ENCODE measurements around the gene C1orf50.
A peak's percentile ranks its signal among the peaks of the same experiment; 100 is the strongest.

Gene C1orf50

DNA sequence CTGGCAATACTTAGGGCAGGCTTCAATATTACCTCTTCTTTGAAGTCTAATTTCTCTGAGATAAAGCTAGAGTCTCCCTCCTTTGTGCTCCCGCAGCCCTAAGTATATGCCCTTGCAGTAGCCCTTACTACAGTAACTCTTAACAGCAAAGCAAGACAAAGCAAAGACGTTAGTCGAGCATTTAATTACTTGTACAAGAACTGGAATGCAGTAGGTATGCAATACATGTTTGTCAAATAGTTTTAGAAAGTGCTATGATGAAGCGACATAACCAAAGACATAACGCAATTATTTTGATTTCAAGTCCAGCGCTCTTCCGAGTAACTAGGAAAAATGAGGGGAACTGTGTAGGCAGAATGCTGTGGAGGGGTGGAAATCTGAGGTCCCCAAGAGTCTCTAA is 1.8 kb upstream of the C1orf50 start:
- peak; percentile 30 for DNase-seq

DNA sequence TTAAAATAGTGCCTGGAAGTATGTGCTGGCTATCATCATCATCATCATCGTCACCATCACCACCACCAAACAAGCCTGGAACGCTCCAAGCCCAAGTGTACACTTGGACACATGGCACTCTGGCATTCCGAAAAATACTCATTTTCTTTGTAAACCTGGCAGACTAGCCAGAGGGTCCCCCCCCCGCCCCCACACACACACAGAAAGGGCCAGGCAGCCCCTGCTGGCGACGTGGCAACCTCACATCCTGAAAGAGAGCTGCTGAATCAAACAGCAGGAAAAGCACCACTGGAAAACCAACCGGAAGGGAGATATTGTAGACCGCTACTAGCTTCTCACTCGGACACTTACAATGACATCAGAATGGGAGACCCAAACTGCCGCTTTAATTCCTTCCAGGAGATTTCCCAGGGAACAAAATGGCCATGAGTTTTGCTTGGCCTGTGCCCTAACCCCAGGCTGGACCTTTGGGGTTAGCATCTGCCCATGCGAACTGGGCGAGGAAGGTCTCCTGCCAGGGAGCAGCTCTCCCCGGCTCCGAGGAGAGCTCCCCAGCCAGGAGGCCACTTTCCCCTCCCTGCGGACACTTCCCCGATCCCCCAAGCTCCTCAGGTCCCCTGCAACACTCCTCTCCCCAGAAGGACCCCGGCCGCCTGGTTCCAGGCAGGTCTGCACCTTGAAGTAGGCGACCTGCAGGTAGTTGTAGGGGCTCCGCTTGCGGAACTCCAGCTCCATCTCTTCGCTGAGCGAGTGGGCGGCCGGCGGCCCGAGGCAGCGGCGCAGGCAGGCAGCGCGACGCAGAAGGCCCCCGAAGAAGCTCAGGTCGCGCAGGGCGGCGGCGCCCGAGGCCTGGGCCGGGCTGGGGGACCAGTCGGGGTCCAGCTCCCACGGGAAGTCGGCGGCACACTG is 963 bp upstream of the C1orf50 start:
- peak; percentile 63 for DNase-seq

DNA sequence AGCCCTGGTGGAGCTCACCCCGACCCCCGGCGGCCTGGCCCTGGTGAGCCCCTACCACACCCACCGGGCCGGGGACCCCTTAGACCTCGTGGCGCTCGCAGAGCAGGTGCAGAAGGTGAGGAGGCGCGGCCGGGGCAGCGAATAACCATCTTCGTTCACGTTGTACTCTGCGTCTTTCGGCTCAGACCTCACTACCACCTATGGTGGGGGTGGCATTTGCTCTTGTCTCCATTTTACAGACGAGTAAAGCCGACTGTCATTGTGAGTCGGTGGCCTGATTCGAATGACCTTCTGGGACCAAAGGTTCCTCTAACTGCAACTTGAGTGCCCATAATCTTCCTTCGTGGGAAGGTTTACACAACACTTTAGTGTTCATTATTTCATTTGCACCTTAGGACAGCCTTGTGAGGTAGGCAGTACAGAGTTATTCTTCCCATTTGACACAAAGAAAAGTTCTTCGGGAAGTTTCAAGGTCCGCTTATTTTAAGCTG is 506 bp downstream of the C1orf50 start:
- peak; percentile 20 for DNase-seq

DNA sequence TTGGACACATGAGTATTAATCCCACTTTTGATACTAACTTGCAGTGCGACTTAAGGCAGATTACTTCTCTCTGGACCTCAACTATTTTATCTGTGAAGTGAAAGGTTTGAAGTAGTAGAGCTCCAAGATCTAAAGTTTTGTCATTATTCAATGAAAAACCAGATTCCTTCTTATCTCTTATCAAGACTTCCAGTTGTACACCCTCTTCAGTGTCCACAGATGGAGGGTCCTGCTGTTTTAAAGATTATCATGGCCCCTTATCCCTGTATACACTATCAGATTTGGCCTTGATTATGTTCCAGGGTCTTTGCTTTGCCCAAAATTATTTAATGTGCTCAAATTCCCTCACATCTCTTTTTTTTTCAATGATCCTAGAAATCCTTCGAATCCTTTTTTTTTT is 1.1 kb downstream of the C1orf50 start:
- DNase-seq, result no peak

DNA sequence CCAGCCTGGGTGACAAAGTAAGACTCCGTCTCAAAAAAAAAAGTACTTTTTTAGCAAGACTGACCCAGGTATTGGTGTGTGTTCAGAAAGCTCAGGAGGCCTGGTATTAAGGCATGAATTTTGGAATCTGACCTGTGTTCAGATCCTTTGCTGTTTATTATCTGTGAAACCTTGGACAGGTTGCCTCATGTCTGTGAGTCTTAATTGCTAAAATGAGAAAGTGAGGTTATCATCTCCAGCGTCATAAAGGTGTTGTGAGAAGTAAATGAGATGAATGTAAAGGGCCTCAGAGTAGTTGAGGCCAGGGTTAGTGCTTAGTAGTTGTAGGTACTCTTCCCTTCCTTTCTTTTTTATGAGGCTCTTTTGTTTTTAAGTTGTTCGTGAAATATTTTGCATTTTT is 2.8 kb downstream of the C1orf50 start:
- DNase-seq, result no peak

DNA sequence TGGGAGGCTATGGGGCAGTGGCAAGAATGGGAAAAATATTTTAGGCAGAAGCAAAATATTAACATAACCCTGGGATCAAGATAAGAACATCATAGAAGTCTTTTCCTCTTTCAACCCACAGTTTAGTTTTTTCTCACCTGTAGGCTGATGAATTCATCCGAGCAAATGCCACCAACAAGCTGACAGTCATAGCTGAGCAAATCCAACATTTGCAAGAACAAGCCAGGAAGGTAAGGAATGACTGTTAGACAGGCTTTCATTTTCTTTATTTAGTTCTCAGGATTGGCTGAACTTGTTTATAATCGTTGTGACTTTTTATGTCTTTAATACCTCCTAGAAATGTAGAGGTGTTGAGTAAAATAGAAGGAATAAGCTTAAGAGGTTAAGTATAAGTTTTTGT is 6.4 kb downstream of the C1orf50 start:
- no peak for DNase-seq

DNA sequence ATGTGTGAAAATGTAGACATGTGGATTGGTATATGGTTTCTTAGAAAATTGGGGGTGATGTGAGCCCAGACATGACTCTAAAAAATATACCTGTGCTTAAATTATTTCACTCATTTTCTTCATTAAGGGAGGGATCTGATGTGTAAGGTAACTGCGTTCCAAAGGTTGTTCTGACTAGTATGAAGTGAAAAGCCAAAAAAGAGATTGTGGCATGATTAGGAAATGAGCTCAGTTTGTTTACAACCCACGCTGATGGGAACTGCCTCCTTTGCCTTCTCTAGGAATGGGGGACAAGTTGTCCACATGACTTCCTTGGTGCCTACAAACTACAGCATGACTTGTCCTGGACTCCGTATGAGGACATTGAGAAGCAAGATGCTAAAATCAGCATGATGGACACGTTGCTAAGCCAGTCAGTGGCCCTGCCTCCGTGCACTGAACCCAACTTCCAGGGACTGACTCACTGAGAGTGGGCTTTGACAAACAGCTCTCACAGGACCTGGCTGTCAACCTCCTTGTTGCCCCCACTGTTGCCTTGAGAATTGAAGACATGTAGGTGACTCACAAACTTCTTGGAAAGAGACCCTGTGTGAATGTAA is 8.0 kb downstream of the C1orf50 start:
- DNase-seq, result no peak

DNA sequence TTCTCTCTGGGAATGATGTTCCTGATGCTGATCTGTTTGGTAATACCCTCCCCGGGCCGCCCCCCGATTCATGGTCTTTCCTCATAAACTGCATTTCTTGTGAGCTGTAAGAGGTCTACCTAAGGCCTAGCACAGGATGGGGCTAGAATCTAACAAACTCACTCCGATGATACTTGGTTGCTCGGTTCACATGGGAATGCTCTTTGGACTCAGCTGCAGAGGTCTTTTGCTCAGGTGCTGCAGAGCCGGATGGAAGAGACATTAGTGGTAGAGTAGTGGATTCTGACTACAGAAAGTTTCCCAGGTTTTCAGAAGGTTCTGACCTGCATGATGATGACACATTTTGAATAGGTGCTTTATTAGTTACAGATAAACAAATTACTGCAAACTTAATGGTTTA is 9.5 kb downstream of the C1orf50 start:
- no peak for DNase-seq

DNA sequence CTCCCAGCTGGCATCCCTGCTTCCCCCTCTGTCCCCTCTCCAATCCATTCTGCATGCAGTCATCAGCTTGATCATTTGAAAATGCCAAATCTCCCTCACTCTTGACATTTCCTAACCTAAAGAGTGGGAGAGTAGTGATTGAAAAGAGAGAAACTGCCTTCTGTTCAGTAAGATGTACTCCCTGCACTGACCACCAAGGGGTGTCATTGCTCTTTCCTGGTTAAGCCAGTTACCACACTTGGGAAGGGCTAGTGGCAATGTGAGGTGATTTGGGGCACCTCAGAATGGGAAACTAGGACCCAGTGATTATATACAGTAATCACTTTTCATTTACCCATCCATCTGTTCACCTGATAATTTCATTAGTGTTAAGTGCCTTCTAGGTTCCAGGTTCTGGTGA is 10.8 kb downstream of the C1orf50 start:
- DNase-seq, result peak; percentile 4

DNA sequence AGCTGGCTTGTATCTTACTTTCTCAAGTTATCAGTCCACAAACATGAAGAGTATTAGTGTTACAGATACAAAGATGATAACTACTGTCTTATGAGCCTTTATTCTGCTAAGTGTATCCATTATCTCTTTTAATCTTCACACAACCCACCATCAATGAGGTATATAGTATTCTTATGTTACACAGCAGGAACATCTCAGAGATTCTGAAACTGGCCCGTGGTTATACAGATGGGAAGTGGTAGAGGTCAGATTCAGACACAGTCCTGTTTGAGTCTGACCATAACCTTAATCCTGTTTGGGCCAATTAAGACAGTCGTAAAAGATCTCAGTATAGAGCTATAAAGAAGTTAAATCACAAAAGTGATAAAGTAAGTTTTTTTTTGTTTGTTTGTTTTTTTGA is 12.7 kb downstream of the C1orf50 start:
- DNase-seq, result no peak

DNA sequence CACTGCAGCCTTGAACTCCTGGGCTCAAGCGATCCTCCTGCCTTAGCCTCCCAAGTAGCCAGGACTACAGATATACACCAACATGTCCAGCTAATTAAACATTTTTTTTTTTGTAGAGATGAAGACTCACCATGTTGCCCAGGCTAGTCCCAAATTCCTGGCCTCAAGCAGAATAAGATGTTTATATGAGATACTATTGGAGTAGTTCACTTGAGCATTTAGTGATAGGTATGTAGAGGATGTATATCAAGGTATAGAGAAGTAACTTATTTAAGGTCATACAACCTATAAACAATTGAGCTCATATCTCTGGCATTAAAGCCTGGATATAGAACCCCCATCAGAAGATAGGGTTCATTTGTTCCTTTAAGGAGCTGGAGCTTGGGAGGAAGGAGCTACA is 13.1 kb downstream of the C1orf50 start:
- no peak for DNase-seq

DNA sequence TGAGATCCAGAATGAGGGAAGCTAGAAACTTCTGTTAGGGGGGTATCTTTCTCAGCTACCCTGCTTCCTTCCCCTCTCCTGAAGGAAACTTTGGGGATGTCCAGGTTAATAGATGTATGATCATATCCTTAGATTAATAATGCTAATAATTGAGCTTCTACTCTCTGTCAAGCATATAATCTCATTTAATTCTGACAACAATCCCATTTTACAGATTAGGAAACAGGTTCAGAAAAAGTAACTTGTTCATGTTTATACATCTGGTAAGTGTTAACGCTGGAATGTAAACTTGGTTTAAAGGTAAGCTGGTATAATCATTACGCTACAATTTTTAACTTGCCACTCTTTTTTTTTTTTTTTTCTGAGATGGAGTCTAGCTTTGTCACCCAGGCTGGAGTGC is 16.0 kb downstream of the C1orf50 start:
- no peak for DNase-seq

DNA sequence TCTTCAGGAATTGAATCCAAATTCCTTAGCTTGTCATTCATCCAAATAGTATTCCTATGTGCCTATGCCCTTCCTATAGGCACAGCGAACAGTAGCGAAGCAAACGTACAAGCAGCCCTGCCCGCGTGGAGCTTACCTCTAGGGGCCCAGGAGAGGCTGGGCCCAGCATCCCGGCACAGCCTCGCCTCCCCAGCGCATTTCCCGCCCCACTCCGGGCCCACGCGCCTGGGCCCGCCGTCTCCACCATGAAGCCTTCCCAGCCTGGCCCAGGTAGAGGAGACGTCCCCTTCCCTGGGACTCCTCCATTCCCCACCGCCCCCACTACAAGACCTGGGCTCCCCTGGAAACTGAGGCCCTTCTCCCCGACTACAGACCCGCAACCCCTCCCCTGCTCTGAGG is 17.5 kb downstream of the C1orf50 start:
- no peak for DNase-seq

DNA sequence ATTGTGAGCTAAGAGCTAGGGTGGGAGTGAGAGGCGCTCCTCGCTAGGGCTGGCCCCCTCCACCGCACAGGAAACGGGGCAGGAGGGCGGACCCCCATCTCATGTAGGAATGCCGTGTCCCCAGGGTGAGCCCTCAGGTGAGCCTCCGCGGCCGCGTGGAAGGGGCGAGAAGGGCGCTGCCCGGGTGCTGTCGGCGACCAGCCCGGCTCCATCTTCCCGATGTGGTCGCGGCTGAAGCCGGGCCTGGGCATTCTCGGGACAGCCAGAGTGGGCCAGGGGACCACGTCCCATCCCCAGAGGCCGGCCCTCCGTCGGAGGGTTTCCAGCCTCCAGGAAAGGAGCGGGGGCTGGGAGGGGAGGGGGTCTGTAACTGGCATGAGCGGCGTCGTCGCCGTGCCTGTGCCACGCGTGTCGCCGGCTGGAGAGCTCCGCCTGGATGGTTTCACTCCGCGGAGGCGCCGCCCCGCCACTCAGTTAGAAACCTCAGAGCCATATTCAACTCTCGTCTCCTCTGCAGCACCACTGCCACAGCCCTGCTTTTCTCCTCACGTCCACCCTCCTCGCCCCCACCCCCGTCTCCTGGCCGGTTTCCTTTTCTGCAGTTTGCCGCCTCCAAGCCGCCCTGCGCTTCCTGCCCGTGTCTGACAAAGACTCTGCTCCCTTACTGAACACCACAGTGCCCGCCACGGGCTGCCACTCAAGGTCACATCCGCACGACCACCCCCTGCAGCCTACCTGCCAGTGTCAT is 18.1 kb downstream of the C1orf50 start, which contains the start of gene TMEM269:
TMEM269 (plus strand) TSS at position 46 of the 748 bp plus-strand sequence. CDS start 4,903 bp downstream, outside the sequence.
- DNase-seq, result no peak

DNA sequence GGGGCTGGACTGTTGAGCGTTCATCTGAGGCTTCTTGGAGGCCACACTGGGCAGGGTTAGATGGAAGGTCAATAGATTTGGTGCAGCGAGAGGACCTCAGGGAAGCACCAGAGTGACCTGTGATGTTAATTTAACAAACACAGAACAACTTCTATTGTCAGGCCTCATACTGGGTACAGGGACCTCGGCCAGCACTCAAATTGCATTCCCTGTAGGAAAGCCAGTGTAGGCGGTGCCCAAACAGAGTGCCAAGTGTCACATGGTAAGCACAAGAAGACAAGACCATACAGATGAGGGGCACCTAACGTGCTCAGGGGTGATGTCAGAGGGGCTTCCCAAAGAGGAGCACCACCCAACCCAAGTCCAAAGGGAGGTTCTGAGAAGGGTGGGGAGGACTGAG is 19.0 kb downstream of the C1orf50 start:
- no peak for DNase-seq

DNA sequence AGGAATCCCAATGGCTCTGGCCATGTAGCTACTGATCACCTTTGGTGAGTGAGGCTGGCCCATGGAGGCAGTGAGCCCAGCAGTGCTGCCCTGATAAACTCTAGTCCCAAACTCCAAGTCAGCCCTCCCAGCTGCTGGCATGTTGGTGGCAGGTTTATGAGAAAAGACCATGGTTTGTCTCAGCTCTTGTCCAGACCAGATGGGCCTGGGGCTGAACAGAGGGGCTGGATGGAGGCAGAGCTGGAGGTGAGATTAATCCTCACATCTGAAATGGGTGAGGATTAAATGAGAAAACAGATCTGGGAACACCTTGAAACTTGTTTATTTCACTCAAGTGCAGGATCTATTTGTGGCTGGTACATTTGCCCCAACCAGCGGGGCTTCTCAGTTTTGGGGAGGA is 21.0 kb downstream of the C1orf50 start:
- DNase-seq, result no peak

DNA sequence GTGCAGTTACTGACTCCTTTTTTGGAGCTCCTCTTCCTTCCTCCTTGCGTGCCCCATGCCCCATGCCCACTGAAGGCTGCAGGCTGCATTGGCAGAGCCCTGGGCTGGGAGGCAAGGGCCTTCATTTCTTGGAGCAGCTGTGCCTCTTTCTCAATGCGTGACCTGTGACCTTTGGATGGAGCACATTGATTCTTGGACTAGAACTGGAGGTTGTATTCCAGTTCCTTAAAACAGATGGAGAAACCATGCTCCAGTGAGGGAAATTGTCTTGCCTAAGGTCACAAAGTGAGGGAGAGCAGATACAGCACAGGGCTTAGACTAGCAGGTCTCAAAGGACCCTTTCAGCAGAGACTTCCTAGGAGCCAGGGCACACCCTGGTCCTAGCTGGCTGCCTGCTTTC is 26.8 kb downstream of the C1orf50 start:
- no peak for DNase-seq

DNA sequence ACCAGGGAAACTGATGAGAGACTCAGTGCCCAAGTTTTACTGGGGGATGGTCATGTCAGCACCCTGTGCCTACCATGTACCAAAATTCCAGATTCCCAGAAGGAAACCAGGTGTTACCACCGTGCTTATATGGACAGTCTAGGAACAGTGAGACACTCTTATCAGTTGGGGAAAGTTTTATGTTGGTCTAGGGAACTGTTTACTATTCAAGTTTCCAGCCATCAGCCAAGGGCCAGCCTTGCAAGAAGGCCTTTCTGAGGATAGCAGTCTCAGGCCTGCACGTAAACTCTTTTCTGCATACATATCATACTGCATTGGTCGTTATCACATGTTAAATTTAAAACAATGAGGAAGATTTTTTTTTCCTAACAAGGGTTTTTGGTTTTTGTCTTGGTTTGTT is 30.4 kb downstream of the C1orf50 start:
- no peak for DNase-seq

DNA sequence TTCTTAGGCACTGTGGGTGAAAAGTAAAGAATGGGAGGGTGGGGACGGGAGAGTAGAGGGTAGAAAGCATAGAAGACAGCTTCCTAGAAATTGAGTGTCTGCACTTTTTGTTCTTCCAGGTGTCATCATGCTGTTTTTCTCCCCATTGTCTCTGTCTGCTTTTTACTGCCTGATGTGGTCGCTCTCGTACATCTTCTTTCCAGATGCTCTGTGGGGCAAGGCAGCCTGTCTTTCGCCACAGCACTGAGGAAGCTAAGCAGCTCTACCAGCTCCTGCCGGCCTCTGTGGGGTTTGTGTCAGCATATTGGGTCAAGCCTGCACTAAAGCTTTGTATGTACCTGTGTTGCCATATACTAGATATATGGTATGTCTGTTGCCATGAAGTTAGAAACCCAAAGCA is 30.9 kb downstream of the C1orf50 start:
- DNase-seq, result no peak

DNA sequence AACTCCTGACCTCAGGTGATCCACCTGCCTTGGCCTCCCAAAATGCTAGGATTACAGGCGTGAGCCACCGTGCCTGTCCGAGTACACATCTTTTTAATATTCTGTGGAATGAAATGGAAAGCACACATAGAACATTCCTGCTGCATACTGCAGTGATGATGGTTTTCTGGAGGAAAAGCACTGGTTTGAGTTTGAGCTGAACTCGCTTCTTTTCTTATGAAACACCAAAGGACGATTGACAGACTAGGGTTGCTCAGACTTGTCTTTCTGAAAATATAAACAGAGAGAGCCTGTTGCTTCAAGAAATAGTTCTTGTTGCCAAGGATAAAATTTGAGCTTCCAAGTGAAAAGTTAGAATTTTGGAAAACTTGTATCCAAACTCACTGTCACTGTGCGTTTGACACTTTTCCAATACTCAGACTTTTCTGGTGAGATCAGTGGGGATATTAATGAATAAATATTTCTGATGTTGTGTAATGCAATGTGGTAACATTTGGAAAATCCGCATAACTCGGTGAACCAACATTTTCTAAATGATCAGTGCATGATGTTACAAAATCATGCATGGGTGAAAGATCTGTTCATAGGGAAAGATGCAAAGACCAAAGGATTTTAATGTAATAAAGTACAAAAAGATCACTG is 34.9 kb downstream of the C1orf50 start:
- no peak for DNase-seq

DNA sequence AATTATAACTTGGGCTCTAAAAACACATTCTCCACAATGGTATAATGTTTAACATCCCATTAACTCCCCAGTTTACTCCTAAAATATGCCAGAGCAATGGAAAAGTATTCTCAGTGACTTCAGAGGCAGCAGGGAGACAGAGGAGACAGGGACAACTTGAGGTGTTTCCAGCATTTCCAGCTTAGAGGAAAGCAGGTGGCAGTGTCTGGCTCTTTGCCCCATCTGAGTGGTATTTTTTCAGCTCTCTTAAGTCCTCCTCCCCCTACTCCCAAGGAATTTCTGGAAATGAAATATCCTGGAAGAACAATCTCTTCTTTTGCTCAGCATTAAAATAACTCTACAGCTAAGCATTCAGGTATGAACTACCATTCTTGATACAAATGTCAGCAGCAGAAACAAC is 39.1 kb downstream of the C1orf50 start:
- no peak for DNase-seq

DNA sequence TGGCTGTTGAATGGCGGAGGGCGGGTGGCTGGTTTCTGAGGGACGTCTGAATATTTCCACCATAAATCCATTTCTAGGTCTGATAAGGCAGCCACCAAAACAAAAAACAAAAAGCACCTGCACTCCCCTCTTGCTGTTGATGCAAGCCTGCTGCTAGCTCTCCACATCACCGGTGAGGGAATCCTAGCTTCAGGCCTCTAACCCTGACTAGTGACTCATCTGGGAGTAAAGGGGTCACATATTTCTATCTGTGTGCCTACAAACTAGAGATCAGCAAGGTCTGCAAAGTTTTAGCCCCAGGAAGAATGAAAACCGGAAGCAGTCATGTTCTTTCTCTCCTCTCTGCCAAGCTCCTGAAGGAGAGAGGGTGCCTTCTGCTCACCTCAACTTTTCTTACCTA is 39.5 kb downstream of the C1orf50 start:
- no peak for DNase-seq

DNA sequence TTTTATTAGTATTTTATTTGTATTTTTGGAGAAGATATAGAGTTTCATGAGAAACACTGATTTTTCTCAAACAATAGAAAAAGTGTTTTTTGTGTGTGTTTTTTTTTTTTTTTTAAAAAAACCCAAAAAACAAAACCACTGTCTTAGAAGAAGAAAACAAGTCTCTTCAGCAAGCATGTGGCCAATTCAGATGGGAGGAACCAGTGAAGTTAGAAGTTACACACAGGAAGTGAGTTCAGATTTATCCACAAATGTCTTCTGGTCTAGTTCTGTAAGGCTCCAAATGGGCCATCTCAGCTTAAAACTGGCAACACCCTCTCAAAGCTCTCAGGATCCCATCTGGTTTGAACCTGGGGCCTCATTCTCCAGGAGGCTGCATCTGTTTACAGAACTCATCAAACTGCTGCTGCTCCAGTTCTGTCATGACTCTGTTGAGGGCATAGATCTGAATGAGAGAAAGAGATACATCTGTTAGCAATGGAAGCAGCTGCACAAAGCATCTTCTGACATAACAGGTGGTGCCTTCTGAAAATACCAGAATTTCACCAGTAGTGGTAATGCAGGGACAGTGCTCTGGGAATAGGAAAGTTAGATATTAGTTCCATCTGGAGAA is 40.1 kb downstream of the C1orf50 start:
- DNase-seq, result no peak

All from DMS79 treated with DMSO at 0.1 percent for 48 hours (cell line).